Adrenal gland (tissue), 12 donors: ENCODE measurements around the gene OR1N1. TPM values are rescaled to one million over a fixed set of nuclear protein-coding genes. Genes with fewer than 3 reads are reported as not detected.
A peak's percentile ranks its signal among the peaks of the same experiment; 100 is the strongest.

Experiments
- DNase-seq, 7 donors: peaks; one replicate each; pipeline ENCODE4 v3.0.0-alpha.2; 2019 to 2020
- H3K27ac ChIP-seq, 5 donors: fragments of 200-600 bp; sonication (generic) in 4 of 5; 1 replicate in 3 of 5; 2 replicates in 2 of 5; pipeline versions ENCODE4 v1.5.1 to v1.8.0; 2016 to 2020; ENCODE audit warnings: mild to moderate bottlenecking in 1 of 5
- H3K27me3 ChIP-seq: fragments of 200-600 bp; 2 replicates; pipeline ENCODE4 v1.8.0; 2021
- H3K36me3 ChIP-seq, 2 donors: fragments of 200-600 bp; replicated peaks in 1 of 2; 1 replicate in 1 of 2; 2 replicates in 1 of 2; pipeline versions ENCODE4 v1.5.1 to v1.8.0; 2018 to 2022
- H3K4me1 ChIP-seq, 2 donors: fragments of 200-600 bp; replicated peaks in 1 of 2; 1 replicate in 1 of 2; 2 replicates in 1 of 2; pipeline versions ENCODE4 v1.5.1 to v1.8.0; 2018 to 2021
- H3K4me3 ChIP-seq, 4 donors: fragments of 200-600 bp; sonication (generic) in 3 of 4; one replicate each; pipeline ENCODE4 v1.5.1; 2016 to 2018
- H3K9me3 ChIP-seq, 3 donors: fragments of 200-600 bp; sonication (generic) in 1 of 3; replicated peaks in 1 of 3; 1 replicate in 2 of 3; 2 replicates in 1 of 3; pipeline versions ENCODE4 v1.5.1 to v1.8.0; 2016 to 2021
- POLR2A ChIP-seq, 2 donors: fragments of 450-650 bp; IDR thresholded peaks; one replicate each; pipeline ENCODE4 v1.6.1; 2017; ENCODE audit warnings: antibody characterized with exemption in 2 of 2, mild to moderate bottlenecking in 2 of 2, moderate library complexity in 1 of 2
- WGBS, 4 donors: extraction: QIAGEN DNeasy Blood & Tissue Kit in 2 of 4; methylation state at CpG; one replicate each; pipeline versions ENCODE4 v1.1.5 to v1.1.7; 2013 to 2017; 5-methylcytosine and 5-hydroxymethylcytosine counted together
- intact Hi-C, 2 donors: fragments of 100-400 bp; cut with DNase I; formaldehyde crosslinking; loops; one replicate each; pipeline versions ENCODE4 v1.14.1 to v1.15.0; 2022 to 2023
- polyA plus RNA-seq, 3 donors: library from polyadenylated mRNA; stranded (reverse); fragments of 200-250 nt in 2 of 3; fragments of 350-450 nt in 1 of 3; fragmentation: Illumina TruSeq in 1 of 3; extraction: RNeasy Lipid Tissue Mini Kit (QIAGEN cat#74804) in 1 of 3; gene quantifications; one replicate each; pipeline ENCODE4 v1.2.3, GENCODE V29; 2013 to 2014
- total RNA-seq, 9 donors: library from RNA; depleted of rRNA in 4 of 9; stranded (reverse); fragments of >200 nt in 4 of 9; fragments of 120-200 nt in 1 of 9; fragmentation: NEBNext Ultra II Directional in 1 of 9; extraction: Animal tissue kit (Norgen Biotek cat#: 25700) in 1 of 9; gene quantifications; one replicate each; pipeline versions ENCODE4 v1.1.0 to v1.2.4, GENCODE V29; 2013 to 2023
- TF ChIP-seq, protein P1 (sequence below), 6 experiments: fragments of 450-650 bp in 4 of 6; fragments of 200-600 bp in 2 of 6; sonication (generic) in 1 of 6; IDR thresholded peaks; 1 replicate in 5 of 6; 2 replicates in 1 of 6; pipeline versions ENCODE4 v1.5.1 to v1.8.0; 2016 to 2021; ENCODE audit warnings: antibody characterized with exemption in 6 of 6, mild to moderate bottlenecking in 2 of 6, moderate library complexity in 1 of 6
- donor health status: healthy with polysubstance abuse.
- donor health status: Bipolar disorder and iron deficiency.
- donor health status: DM: yes; HTN: yes; CAD: no.
- donor health status: DM: no; HTN: no; CAD: no.
- donor health status: DM: no; HTN: no; CAD: no.
- donor health status: DM: yes; HTN: yes; CAD: no.

OR1N1 gene
- total and polyA plus RNA-seq, 12 donors: not detected

DNA sequence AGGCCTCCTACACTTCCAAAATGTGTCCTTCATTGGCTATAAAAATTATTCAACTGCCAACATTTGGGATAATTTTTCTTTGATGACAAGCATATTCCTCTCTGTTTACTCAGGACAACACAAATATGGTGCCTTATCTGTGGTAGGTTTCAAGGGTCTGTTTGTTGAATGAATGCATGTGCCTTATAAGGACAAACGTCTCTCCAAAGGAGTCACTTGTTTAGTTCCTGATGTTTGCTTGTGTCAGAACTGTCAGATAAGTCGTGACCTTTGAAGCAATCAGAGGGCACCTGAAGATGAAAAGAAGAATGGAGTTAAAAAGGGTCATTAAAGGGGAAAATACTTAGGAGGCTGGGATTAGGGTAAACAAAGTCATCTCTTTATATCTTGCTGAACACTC is 20.1 kb downstream of the OR1N1 start:
- intact Hi-C loops: no loop called here
- Histone ChIP-seq H3K4me3 (no peak overlapping the region), H3K9me3 (no peaks in the 10 kb centered on the region), H3K4me1 (no peaks in the 10 kb centered on the region), H3K27me3 (no peaks in the 10 kb centered on the region), H3K27ac (no peak overlapping the region), H3K36me3 (no peaks in the 10 kb centered on the region)
- TF ChIP-seq POLR2A (IDR thresholded peaks at IDR 0.05): no peak
- TF ChIP-seq, protein P1, sequence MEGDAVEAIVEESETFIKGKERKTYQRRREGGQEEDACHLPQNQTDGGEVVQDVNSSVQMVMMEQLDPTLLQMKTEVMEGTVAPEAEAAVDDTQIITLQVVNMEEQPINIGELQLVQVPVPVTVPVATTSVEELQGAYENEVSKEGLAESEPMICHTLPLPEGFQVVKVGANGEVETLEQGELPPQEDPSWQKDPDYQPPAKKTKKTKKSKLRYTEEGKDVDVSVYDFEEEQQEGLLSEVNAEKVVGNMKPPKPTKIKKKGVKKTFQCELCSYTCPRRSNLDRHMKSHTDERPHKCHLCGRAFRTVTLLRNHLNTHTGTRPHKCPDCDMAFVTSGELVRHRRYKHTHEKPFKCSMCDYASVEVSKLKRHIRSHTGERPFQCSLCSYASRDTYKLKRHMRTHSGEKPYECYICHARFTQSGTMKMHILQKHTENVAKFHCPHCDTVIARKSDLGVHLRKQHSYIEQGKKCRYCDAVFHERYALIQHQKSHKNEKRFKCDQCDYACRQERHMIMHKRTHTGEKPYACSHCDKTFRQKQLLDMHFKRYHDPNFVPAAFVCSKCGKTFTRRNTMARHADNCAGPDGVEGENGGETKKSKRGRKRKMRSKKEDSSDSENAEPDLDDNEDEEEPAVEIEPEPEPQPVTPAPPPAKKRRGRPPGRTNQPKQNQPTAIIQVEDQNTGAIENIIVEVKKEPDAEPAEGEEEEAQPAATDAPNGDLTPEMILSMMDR (IDR thresholded peaks at IDR 0.05): no peak
- 17 to 53% (median 42%) methylated on average over 2 of the region's 2 CpGs for WGBS, 4 donors
- no peak for DNase-seq

DNA sequence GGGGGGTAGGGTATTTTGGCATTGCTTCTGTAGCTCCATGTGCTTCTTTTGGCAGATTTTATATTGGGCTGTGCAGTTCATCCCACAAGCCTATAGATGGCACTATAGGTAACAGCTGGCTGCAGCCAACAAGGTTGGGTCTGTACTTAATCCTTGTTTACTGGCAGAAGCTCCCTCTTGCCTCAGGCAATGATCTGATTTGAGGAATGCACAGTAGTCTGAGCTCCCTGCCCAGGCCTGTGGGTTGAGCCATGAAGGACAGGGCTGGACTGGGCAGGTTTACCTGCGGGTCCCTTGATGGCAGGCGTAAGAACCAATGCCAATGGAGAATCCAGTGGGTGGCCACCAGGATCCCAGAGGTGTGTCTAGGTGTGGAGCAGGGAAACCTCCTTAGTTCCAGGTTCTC is 28.2 kb downstream of the OR1N1 start:
- peak in 4 of 7 donors; percentile 20 to 51 (median 23) for DNase-seq
- H3K27me3 ChIP-seq: peaks cover 3% of the 10 kb centered on the region
- H3K4me1 ChIP-seq: no peaks in the 10 kb centered on the region
- 55 to 83% (median 58%) methylated on average over 2 of the region's 2 CpGs; no CpG with 5 or more reads in 1 of the 4 donors for WGBS, 4 donors
- no peaks in the 10 kb centered on the region for H3K36me3 ChIP-seq
- H3K4me3 ChIP-seq: no peak overlapping the region
- TF ChIP-seq, protein P1 (IDR thresholded peaks at IDR 0.05): peak; percentile 42 to 60 (median 54)
- TF ChIP-seq POLR2A (IDR thresholded peaks at IDR 0.05): no peak
- H3K27ac ChIP-seq: no peak overlapping the region
- H3K9me3 ChIP-seq: no peaks in the 10 kb centered on the region
- intact Hi-C loops: no loop called here

DNA sequence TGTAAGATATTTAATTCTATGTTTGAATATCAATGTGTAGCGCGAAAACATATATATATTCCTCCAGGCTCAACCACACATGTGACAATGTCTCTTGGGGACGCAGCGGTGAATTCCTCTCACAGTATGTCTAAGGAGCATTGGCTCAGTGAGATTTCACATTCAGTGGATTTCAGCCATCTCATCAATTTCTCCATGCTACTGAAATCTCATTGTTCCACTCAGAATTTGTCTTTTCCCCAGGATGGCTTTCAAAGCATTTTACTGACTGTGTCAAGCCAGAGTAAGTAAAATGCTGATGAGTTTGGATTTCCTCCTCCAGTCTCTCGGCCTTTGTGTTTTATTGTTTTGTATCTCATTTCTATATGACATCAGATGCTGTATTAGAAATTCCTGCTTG is 48.0 kb downstream of the OR1N1 start:
- H3K27ac ChIP-seq: no peak overlapping the region
- no peaks in the 10 kb centered on the region for H3K4me1 ChIP-seq
- no peak for DNase-seq
- intact Hi-C loops: no loop called here
- no peak overlapping the region for H3K4me3 ChIP-seq
- TF ChIP-seq, protein P1 (IDR thresholded peaks at IDR 0.05): no peak
- no peaks in the 10 kb centered on the region for H3K9me3 ChIP-seq
- H3K36me3 ChIP-seq: no peaks in the 10 kb centered on the region
- H3K27me3 ChIP-seq: peaks cover 14% of the 10 kb centered on the region
- 79 to 91% (median 91%) methylated on average over 5 of the region's 5 CpGs for WGBS, 4 donors

DNA sequence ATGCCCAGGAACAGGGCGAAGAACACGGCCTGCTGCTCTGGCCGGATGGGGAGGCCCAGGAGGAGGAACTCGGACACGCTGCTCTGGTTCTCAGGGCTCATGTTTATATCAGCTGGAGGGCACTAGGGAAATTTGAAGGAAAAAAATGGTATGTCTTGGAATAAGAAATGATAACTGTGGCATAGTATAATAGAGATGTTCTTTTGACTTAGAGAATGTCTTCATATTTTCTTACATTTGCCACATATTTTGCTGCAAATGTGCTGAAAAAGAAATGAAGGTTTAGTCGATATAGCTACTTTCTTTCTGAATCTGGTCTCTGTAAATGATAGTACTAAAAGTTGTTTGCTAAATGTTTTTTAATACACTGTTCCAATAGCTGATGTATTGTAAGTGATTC is 49.3 kb downstream of the OR1N1 start, which contains the start of gene OR1J1:
Gene OR1J1, minus strand, starts transcription at position 101 of the 400 bp plus-strand sequence. Its CDS starts 0 bp downstream, at position 101.
- Histone ChIP-seq H3K27ac (no peak within 1 kb of the TSS), H3K4me1 (no peaks in the 10 kb centered on the region), H3K4me3 (no peak within 1 kb of the TSS), H3K36me3 (no peaks in the 10 kb centered on the region), H3K27me3 (peaks cover 17% of the 10 kb centered on the region), H3K9me3 (no peaks in the 10 kb centered on the region)
- no peak for DNase-seq
- TF ChIP-seq, protein P1 (IDR thresholded peaks at IDR 0.05): no peak
- no peak for TF ChIP-seq POLR2A (IDR thresholded peaks at IDR 0.05)
- intact Hi-C loops: no loop called here
- 82 to 89% (median 84%) methylated on average over 6 of the region's 6 CpGs for WGBS, 4 donors
